GM18517 (cell line): Measurements from ENCODE around the gene METTL24.
"Not testable (repeated sequence)": the region's sequence is repeated elsewhere in the genome, so short reads cannot be mapped to it uniquely, and the experiment has no call there.

Source experiments
- ATAC-seq: cut with Tn5 transposase; IDR thresholded peaks from one replicate; pipeline ENCODE4 v1.9.1; 2021; ENCODE audit warnings: mild to moderate bottlenecking, moderate library complexity; ENCODE audit not compliant: unreplicated experiment

METTL24 gene

DNA sequence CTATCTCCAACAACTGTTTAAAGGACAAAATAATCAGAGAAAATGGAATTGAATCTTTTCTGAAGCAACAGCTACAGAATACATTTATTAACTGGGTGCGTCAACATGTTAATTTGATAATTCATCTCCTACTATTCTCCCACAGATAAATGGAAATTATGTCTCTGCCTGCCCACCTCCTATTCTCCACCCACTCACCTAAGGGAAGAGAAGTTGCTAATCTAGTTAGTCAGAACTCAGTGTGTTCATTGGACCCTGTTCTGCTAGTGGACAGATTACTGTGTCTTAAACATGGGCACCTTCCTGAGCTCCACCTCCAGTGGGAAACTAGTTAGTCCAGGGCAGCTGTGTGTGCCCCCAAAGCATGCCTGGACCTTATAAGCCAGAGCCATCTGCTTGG, 41.0 kb downstream of the METTL24 start:
- ATAC-seq = no peak

DNA sequence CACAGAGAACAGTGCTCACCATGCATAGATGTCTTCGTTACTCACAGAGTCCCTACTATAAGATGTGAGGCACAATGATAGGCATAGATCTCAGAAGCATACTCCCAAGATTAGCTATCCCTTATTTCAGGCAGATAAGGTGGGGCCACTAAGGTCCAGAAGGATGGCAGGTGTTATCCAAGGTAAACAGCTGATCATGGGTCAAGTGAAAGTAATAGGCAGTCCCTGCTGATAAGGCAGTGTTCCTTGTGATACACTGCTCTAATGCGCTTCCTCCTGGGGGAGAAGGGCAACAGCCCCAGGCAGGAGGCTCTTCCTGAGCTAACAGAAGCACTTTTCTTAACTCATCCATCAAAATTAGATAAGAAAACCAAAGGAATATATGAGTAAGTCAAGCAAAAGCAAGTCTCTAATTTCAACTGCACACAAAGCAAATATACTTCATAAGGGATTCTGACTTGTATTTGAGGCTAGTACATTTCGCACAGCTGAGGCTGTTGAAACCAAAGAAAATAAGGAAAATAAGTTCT, 42.2 kb downstream of the METTL24 start:
- ATAC-seq = no peak

DNA sequence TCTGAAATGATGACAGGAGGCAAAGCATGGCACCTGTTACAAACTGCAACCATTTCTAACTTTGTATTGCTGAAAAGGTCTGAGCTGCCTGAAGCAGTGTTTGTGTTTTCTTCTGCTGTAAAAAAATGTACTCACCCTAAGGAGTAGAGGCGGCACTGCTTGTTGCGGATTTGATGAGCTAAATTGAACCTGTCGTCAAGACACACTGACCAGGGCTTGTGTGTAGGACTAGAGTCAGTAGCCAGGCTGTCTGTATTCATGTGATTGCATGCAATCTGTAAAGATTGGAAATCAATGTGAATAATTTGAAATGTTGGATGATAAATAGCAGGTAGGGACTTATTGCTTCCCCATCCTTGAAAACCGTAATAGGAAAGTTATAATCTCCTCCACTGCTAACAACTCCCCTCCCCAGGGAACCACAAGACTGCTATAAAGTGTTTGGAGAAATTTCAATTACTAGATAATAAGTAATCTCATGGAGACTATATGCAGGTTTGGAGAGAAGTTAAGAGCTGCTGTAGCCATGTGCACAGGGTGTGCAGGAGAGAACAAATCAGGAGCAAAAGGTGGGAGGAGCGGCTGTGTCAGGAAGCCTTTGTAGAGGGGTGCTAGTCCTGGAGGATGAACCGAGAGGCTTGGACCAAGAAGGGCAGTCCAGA, 42.8 kb downstream of the METTL24 start:
- no peak for ATAC-seq

DNA sequence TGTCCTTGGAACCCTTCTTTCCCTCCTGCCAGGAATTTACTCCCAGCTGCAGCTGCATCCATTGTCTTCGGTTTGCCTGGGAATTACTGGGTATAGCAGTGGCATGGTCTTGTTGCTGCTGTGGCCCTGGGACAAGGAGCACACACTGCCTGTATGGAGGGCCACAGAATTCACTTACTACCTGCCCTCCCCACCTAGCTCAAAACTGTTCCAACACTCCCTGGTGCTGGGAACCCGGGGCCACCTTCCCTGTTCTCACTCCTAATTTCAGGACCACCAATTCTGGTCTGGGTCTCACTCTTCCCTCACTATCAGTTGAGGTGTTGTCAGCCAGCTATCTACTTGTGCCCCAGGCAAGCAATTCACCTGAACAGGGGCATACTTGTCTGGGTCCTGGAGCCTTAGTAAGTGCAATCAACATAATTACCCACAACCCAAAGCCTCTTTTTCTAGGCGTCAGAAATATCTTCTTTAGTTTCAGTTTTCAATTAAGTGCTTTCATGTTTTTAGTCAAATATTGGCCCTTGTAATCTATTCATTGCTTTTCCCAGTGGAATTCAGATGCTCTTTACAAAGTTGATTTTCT, 47.2 kb downstream of the METTL24 start:
- ATAC-seq = no peak

DNA sequence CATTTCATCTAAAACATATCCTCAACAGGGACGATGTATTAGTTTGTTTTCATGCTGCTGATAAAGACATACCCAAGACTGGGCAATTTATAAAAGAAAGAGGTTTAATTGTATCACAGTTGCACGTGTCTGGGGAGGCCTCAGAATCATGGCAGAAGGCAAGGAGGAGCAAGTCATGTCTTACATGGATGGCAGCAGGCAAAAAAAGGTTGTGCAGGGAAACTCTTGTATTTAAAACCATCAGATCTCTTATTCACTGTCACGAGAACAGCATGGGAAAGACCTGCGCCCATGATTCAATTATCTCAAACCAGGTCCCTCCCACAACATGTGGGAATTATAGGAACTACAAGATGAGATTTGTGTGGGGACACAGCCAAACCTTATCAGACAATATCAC, 48.7 kb downstream of the METTL24 start:
- not testable (repeated sequence) for ATAC-seq

DNA sequence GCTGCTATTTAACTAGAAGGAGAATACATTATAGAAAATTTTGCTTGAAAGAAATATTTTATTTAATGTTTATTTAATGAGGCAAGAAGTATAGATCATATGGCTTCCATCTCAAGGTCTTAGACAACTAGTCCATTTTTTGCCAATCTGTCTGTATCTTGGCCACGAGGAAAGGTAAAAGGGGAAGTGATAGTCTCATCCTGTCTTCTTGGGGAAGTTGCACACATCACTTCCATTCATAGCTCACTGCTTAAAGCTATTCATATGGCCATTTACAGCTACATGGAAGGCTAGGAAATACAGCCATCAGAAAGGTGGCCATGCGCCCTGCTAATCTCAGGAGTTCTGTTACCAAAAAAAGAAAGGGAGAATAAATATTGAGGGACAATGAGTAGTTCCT, 50.8 kb downstream of the METTL24 start:
- no peak for ATAC-seq

DNA sequence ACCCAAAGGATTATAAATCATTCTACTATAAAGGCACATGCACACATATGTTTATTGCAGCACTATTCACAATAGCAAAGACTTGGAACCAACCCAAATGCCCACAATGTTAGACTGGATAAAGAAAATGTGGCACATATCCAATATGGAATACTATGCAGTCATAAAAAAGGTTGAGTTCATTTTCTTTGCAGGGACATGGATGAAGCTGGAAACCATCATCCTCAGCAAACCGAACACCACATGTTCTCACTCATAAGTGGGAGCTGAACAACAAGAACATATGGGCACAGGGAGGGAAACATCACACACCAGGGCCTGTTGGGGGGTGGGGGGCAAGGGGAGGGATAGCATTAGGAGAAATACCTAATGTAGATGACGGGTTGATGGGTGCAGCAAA, 52.3 kb downstream of the METTL24 start:
- ATAC-seq = not testable (repeated sequence)

DNA sequence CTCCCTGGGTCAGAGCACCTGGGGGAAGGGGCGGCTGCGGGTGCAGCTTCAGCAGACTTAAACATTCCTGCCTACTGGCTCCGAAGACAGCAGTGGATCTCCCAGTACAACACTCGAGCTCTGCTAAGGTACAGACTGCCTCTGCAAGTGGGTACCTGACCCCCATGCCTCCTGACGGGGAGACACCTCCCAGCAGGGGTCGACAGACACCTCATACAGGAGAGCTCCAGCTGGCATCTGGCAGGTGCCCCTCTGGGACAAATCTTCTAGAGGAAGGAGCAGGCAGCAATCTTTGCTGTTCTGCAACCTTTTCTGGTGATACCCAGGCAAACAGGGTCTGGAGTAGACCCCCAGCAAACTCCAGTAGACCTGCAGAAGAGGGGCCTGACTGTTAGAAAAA, 54.5 kb downstream of the METTL24 start:
- not testable (repeated sequence) for ATAC-seq

DNA sequence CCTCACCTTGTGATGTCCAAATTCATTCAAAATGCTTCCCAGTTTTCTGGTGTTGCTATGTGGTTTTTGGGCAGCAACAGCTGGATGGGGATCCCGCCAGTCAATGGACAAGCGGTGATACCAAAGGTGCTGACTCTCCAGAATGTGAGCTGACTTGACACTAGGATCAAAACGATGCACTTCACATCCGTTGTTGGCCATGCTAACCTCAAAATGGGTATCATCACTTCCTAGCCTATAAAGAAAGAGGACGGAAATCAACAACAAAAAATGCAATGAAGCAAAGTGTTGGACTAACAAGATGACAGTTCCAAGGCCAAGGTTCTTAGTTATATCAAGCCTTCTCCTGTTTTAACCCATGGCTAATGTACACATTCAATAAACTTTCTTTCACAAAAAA, 59.2 kb downstream of the METTL24 start:
- ATAC-seq = no peak

DNA sequence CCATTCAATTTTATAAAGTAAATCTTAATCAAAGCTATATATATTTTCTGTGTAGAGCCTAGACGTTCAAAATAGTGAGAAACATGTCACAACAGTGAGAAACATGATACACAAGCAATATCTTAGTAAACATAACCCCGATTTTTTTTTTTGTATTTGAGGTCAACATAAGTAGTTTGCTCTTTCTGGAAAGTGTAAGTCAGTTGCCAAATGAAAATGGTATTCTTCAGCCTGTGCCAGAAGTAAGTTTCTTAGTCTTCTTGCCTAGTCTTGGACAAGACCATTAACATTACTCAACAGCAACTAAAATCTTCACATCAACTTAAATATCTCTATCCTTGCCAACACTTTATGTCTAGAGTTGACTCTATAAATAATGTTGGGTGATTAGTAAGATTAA, 59.7 kb downstream of the METTL24 start:
- no peak for ATAC-seq

DNA sequence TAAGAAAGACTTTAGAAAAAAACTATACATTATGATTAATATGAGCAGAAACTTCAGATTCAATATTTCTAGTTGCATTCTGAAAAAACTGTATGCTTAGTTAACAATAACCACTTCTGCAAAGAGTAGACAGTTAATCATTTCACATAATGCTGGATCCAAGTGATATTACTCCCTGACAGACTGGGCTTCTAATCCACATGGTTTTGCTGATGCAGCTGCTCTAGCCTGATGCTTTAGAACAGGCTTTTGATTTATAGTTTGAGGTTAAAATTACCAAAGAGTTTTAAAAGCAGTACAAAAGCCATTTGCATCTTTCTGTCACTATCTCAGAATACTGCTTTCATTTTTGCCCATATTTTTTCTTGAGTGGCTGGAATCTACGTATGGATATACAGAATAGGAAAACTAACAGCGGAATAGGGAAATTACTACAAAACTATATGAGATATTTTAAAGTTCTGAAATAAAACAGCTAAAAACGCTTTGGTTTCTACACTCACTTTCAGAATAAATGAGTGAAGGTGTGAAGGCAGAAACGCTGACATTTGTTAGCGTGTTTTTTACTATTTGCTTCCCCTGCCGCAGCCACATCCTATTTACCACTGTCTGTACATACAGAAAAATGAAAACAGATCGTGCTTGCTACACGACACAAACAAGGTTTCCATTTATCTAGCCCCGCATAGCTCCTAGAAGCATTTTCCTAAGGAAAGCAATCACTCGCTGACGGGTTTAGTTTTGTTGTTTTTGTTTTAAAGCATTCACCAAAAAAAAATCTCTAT, 61.7 kb downstream of the METTL24 start:
- no peak for ATAC-seq

DNA sequence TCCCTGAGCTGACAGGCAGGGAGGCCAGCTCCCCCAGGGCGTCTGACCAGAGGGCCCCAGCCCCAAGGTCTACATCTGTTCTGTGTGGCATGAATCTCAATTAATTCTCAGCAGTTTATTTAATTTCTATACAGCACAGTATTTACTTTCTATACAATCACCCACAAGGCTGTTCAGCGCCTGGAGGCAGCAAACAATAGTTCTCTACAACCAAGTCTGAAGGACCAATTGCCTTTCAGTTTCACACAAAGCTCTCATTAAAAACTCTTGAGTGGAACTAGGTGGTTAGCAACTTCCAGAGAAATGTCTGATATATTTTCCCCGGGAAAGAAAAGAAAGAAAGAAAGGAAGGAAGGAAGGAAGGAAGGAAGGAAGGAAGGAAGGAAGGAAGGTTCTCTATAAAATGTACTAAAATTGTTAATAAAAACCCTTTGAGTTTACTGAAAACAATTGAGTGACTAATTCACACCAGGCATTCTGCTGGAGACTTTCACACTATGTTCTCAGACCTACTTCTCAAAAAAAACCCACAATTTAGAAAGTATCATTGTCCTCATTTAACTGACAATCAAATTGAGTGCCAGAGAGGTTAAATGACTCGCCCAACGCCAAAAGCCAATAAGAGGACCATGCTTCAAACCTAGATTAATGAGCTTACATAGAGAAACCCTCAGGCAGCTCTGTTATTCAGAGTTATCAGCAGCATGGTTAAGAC, 62.5 kb downstream of the METTL24 start:
- ATAC-seq = no peak

DNA sequence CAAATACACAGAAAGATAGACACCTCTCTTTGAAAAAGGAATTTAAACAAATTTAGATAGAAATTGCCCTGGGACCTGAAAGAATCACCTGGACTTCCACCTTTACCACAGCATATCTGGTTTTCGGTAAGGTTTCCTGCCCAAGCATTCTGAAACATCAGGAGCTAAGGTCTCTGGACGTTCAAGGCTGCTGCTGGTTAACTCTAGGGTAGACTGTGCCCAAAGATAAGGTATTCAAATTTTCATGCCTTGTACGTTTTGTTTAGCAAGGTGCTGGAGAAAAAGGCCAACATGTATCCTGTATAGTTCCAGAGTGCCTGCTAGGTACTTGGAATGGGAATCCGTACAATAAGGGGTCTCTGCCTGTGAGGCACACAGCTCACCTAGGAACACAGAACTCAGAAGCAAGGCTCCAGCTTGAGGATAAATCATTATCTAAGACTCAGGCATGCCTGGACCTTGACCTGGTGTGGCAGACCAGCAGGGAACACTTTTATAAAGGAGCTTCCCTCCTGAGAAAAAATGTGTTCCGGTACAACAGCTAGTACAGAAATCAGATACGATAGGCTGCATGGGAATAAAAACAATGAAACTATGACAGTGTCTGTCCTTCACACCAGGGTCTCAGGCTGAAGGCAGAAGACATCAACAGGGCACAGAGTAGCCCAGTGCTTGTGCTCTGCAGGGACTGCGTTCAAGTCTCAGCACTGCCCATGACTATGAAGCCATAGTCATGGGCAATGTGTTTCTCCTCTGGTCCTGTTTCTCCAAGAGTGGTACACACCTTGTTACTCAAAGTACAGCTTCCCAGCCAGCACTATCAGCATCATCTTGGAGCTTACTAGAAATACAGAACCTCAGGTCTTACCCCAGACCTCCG, 70.4 kb downstream of the METTL24 start:
- no peak for ATAC-seq

DNA sequence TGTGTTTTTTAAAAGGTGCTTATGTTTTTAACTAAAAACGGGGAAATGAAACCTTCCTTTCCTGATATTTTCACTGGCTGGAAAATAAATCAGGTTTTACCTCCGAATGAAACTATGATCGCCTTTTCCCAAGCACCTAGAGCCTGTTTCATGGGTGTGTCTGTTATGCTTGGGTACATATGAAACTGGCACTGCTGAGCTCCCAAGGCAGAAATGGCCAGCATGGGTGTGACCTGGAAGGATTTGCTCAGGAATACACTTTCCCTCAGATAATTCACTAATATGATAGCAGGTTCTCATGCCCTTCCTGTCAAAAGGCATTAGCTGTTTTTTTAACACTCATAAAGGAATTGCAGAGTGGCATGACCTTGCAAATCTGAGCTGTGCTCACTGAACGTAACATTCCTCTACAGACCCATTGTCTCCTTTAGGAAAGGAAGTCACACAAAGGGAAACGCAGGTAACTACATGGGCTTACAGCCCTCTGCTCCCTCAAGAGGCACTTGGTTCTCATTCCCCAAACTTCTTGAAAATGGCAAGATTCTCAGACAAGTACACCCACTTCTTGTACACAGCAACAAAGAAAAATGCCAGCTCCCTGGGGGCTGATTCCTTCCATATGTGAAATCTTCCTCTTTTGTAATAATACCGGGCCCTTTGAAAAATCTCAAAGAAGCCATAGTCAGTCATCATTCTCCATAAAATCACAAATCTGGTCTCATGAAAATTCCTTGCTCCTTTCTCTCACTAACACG, 72.7 kb downstream of the METTL24 start:
- ATAC-seq = no peak

DNA sequence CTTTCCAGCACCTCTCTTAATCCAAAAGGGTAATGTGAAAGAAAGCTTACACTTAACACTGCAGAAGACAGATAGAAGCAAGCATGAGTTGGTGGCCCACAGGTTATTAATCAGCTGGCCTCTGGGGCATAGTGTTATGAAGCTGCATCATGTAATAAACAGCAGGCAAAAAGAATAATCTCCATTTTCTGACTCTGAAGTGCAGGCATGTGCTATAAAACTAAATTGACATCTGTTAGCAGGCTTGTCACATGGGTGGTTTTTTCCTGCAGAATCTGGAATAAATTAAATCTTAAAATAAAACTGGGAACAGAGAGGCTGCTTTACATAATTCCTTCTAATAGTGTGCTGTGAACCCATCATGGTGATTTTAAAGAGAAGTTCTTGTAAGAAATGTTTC, 73.3 kb downstream of the METTL24 start:
- ATAC-seq = no peak

DNA sequence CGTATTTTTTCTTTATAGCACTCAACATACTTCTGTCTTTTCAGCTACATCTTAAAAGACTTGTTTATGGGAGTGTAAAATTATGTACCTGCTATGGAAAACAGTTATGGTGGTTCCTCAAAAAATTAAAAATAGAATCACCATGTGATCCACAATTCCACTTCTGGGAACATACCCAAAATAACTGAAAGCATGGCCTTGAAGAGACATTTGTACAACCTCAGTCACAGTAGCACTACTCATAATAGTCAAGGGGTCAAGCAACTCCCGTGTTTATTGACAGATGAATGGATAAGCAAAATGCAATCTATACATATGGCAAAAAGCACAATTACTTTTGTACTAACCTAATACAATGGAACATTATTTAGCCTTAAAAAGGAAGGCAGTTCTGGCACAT, 74.5 kb downstream of the METTL24 start:
- no peak for ATAC-seq

DNA sequence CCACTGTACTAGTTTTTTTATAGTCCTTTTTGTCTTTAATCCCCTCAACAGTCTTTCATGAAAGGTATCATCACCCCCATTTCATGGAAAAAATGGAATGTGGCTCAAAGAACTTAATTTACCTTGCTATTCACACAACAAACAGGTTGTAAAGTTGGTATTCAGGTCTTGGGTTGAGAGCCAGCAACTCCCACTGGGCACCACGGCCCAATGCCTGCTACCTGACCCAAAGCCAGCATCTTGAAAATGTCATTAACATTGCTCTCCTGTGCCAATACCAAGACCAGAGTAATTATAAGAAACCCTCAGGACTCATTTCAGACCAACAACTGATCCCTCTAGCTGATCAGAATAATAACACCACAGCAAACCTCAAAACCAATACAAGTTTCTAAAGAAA, 75.7 kb downstream of the METTL24 start:
- ATAC-seq = no peak

DNA sequence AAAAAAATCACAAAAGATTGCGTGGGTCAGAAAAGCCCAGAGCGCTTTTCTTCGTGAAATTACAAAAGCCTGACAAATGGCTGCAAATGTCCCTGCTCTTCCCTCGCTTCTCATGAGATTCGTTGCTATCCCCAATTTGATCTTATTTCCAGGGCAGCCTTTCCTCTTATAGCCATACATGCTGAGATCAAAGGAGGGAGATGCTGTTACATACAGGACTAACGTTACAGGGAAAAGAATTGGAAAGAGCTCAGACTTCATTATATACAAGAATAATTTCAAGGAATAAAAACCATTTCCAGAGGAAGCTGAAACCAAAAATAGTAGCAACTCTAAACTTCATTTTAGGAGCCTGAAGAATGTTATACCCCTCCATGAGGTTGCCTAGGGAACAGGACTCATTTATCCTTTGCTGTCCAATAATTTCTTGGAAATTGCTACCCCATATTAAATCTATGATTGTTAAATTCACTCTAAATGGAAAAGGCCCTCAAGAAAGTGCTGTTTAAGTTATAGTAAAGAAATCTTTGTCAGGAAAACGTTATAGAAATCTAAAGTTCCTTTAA, 81.0 kb downstream of the METTL24 start:
- no peak for ATAC-seq

DNA sequence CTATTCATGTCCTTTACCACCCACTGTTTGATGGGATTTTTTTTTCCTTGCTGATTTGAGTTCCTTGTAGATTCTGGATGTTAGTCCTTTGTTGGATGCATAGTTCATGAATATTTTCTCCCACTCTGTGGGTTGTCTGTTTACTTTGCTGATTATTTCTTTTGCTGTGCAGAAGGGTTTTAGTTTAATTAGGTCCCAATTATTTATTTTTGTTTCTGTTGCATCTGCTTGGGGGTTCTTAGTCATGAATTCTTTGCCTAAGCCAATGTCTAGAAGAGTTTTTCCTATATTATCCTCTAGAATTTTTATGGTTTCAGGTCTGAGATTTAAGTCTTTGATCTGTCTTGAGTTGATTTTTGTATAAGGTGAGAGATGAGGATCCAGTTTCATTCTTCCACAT, 85.4 kb downstream of the METTL24 start:
- not testable (repeated sequence) for ATAC-seq

DNA sequence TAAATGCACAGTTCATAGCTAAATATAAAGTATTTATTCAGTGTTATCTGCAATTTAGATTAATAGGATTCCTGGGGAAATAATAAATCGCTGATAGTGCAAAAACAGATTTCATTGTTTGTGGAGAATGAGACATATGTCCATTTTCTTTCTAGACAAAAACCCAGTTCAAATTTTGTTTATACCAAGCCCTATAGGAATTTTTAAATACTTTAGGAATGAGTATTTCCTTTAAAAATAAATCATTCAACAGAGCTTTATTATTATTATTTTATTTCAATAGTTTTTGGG, 86.5 kb downstream of the METTL24 start:
- ATAC-seq = no peak
